IMR-90 (cell line): ENCODE results near the gene ATP2C2. TPM values are rescaled to one million over a fixed set of nuclear protein-coding genes. Genes with fewer than 3 reads are reported as not detected.

Experiments
- ATAC-seq: fragments of 200-7000 bp; cut with Tn5 transposase; 2 replicates; pipeline ENCODE4 v1.9.1; 2020; ENCODE audit warnings: low read depth, mild to moderate bottlenecking, moderate library complexity
- BruUV-seq: library from RNA; stranded (reverse); fragments of 400-500 nt; replicated peaks from 2 replicates; lab custom pipeline; 2021; lab: Mats Ljungman, UMichigan
- CTCF ChIA-PET: fragments of 300-600 bp; formaldehyde crosslinking; extraction: SDS; loops from one replicate; lab custom pipeline; 2021; ENCODE audit warnings: antibody characterized with exemption; lab: Yijun Ruan, JAX
- POLR2A ChIA-PET: fragments of 300-600 bp; sonication (Branson Sonifier 250); formaldehyde crosslinking; loops from one replicate; lab custom pipeline; 2022; ENCODE audit warnings: antibody characterized with exemption; ENCODE audit not compliant: unreplicated experiment; lab: Charles Lee
- DNase-seq: peaks from one replicate; pipeline ENCODE4 v3.0.0; 2013
- H2AFZ ChIP-seq: replicated peaks from 2 replicates; pipeline ENCODE3; 2013; ENCODE audit warnings: low read length, mild to moderate bottlenecking; ENCODE audit not compliant: poor library complexity
- H2AK5ac ChIP-seq: 2 replicates; pipeline ENCODE4 v1.6.1; 2013; ENCODE audit warnings: low read depth, low read length, inconsistent platforms
- H2AK9ac ChIP-seq: replicated peaks from 2 replicates; pipeline ENCODE3; 2013; ENCODE audit warnings: mild to moderate bottlenecking, low read depth, low read length, moderate library complexity; ENCODE audit not compliant: poor library complexity
- H2BK120ac ChIP-seq: 2 replicates; pipeline ENCODE4 v1.6.1; 2013; ENCODE audit warnings: low read depth, low read length, inconsistent platforms
- H2BK15ac ChIP-seq: 3 replicates; pipeline ENCODE4 v1.6.1; 2013; ENCODE audit warnings: low read depth, low read length, inconsistent platforms
- H2BK20ac ChIP-seq: 2 replicates; pipeline ENCODE4 v1.6.1; 2013; ENCODE audit warnings: low read depth, mild to moderate bottlenecking, inconsistent platforms, low read length, moderate library complexity
- H2BK5ac ChIP-seq: 2 replicates; pipeline ENCODE4 v1.6.1; 2013; ENCODE audit warnings: mild to moderate bottlenecking, low read depth, low read length, inconsistent platforms; ENCODE audit not compliant: poor library complexity, severe bottlenecking
- H3K14ac ChIP-seq: replicated peaks from 2 replicates; pipeline ENCODE4 v1.6.1; 2013; ENCODE audit warnings: low read depth, low read length, inconsistent platforms
- H3K18ac ChIP-seq: 2 replicates; pipeline ENCODE4 v1.6.1; 2013; ENCODE audit warnings: low read depth, low read length, control low read depth
- H3K23ac ChIP-seq: 2 replicates; pipeline ENCODE4 v1.6.1; 2013; ENCODE audit warnings: low read depth, low read length, inconsistent platforms
- H3K27ac ChIP-seq: 2 replicates; pipeline ENCODE4 v1.5.1; 2013; ENCODE audit warnings: mild to moderate bottlenecking, control low read depth, low read length; ENCODE audit not compliant: insufficient read depth
- H3K27me3 ChIP-seq: 2 replicates; pipeline ENCODE4 v1.6.1; 2013; ENCODE audit warnings: low read length; ENCODE audit not compliant: control insufficient read depth, insufficient read depth
- H3K36me3 ChIP-seq: 2 replicates; pipeline ENCODE4 v1.6.1; 2013; ENCODE audit warnings: low read length, mixed read lengths; ENCODE audit not compliant: control insufficient read depth, insufficient read depth
- H3K4ac ChIP-seq: 2 replicates; pipeline ENCODE4 v1.6.1; 2013; ENCODE audit warnings: low read depth, low read length, inconsistent platforms
- H3K4me1 ChIP-seq: 2 replicates; pipeline ENCODE4 v1.6.1; 2013; ENCODE audit warnings: low read length, mixed read lengths; ENCODE audit not compliant: control insufficient read depth, insufficient read depth
- H3K4me2 ChIP-seq: 2 replicates; pipeline ENCODE4 v1.6.1; 2013; ENCODE audit warnings: low read depth, mild to moderate bottlenecking, control low read depth, low read length, moderate library complexity
- H3K4me3 ChIP-seq: 2 replicates; pipeline ENCODE4 v1.5.1; 2013; ENCODE audit warnings: low read depth, mild to moderate bottlenecking, control low read depth, low read length, moderate library complexity; ENCODE audit not compliant: insufficient read depth
- H3K56ac ChIP-seq: 2 replicates; pipeline ENCODE4 v1.6.1; 2013; ENCODE audit warnings: low read length, inconsistent platforms; ENCODE audit not compliant: insufficient read depth; ENCODE audit errors: extremely low read depth
- H3K79me1 ChIP-seq, 2 experiments: 2 replicates each; pipeline ENCODE4 v1.6.1; 2013; ENCODE audit warnings: low read length in 2 of 2, inconsistent platforms in 1 of 2, low read depth in 1 of 2
- H3K9ac ChIP-seq: 2 replicates; pipeline ENCODE4 v1.6.1; 2013; ENCODE audit warnings: low read depth, low read length, control low read depth
- H3K9me1 ChIP-seq: 2 replicates; pipeline ENCODE4 v1.6.1; 2013; ENCODE audit warnings: low read length, inconsistent platforms; ENCODE audit not compliant: insufficient read depth
- H3K9me3 ChIP-seq: 2 replicates; pipeline ENCODE4 v1.6.1; 2013; ENCODE audit warnings: low read length; ENCODE audit not compliant: control insufficient read depth, insufficient read depth
- H4K20me1 ChIP-seq: 2 replicates; pipeline ENCODE4 v1.6.1; 2013; ENCODE audit warnings: low read length, inconsistent platforms; ENCODE audit not compliant: insufficient read depth
- H4K5ac ChIP-seq: 2 replicates; pipeline ENCODE4 v1.6.1; 2013; ENCODE audit warnings: mild to moderate bottlenecking, low read depth, low read length, control low read depth
- H4K8ac ChIP-seq, 2 experiments: 2 replicates each; pipeline ENCODE4 v1.6.1; 2013; ENCODE audit warnings: low read depth in 2 of 2, low read length in 2 of 2, control low read depth in 1 of 2, inconsistent platforms in 1 of 2
- H4K91ac ChIP-seq: 2 replicates; pipeline ENCODE4 v1.6.1; 2013; ENCODE audit warnings: low read depth, low read length, inconsistent platforms; ENCODE audit not compliant: insufficient read depth
- CEBPB ChIP-seq: IDR thresholded peaks from 2 replicates; pipeline ENCODE4 v1.6.1; 2012; ENCODE audit warnings: low read depth, low read length, improper control_type of control experiment
- CHD1 ChIP-seq: IDR thresholded peaks from 2 replicates; pipeline ENCODE4 v1.6.1; 2012; ENCODE audit warnings: low read depth, low read length, improper control_type of control experiment
- CTCF ChIP-seq: conservative IDR thresholded peaks from 2 replicates; pipeline ENCODE4 v1.5.1; 2012; ENCODE audit warnings: mild to moderate bottlenecking, low read depth, low read length, improper control_type of control experiment
- MAFK ChIP-seq: IDR thresholded peaks from 2 replicates; pipeline ENCODE4 v1.6.1; 2012; ENCODE audit warnings: low read depth, low read length, improper control_type of control experiment
- MXI1 ChIP-seq: IDR thresholded peaks from 2 replicates; pipeline ENCODE4 v1.6.1; 2012; ENCODE audit warnings: low read depth, mild to moderate bottlenecking, low read length, moderate library complexity, borderline replicate concordance
- NFE2L2 ChIP-seq: fragments of 150-350 bp; IDR thresholded peaks from 2 replicates; pipeline ENCODE4 v1.6.1; 2016; ENCODE audit warnings: low read depth, mild to moderate bottlenecking, low read length
- RFX5 ChIP-seq: IDR thresholded peaks from 2 replicates; pipeline ENCODE4 v1.8.0; 2012; ENCODE audit warnings: low read depth, mild to moderate bottlenecking, low read length, moderate library complexity
- WGBS, 2 experiments: methylation state at CpG; one replicate each; pipeline versions ENCODE4 v1.1.5 to v1.1.7; 2013; ENCODE audit warnings: missing lambda C conversion rate in 2 of 2; ENCODE audit not compliant: insufficient read length in 1 of 2; ENCODE audit errors: extremely low coverage in 2 of 2; 5-methylcytosine and 5-hydroxymethylcytosine counted together
- dilution Hi-C: fragments of 300-500 bp; cut with HindIII; formaldehyde crosslinking; loops from one replicate; pipeline ENCODE4 v1.14.3; 2018; ENCODE audit warnings: low sequenced_read_pairs; ENCODE audit not compliant: unreplicated experiment
- in situ Hi-C: fragments of 300-500 bp; cut with MboI; formaldehyde crosslinking; loops from 3 replicates; pipeline ENCODE4 v1.14.3; 2019; ENCODE audit warnings: low sequenced_read_pairs, inconsistent platforms, mixed read lengths
- intact Hi-C: fragments of 100-400 bp; cut with micrococcal nuclease; formaldehyde crosslinking; loops from 2 replicates; pipeline ENCODE4 v1.10.0; 2022
- polyA plus RNA-seq, 3 experiments: library from polyadenylated mRNA; depleted of rRNA; stranded (reverse); fragments of >200 nt; gene quantifications; 2 replicates each; pipeline ENCODE4 v1.2.3, GENCODE V29; 2012; ENCODE audit warnings: low replicate concordance in 1 of 3
- total RNA-seq: library from RNA; depleted of rRNA; stranded (reverse); fragments of >200 nt; gene quantifications from 2 replicates; pipeline ENCODE4 v1.2.3, GENCODE V29; 2012
- TF ChIP-seq, protein P1 (sequence below): fragments of 150-350 bp; IDR thresholded peaks from 2 replicates; pipeline ENCODE4 v1.6.1; 2017; ENCODE audit warnings: mild to moderate bottlenecking, antibody characterized with exemption, low read length, low read depth

The ATP2C2 gene
- total and polyA plus RNA-seq, 2 of the 4 experiments (the other 2 are of a cell fraction) = not detected

GRCh38 chr16:84466692-84467091, 98.4 kb downstream of the ATP2C2 start:
- H4K5ac ChIP-seq = no peak overlapping the region
- intact Hi-C loops (no loop called here), in situ Hi-C loops (no loop called here)

More at GRCh38 chr16:84466692-84467091, 98.4 kb downstream of the ATP2C2 start:
- no peak overlapping the region for H3K27ac ChIP-seq
- peaks cover 10% of the 10 kb centered on the region for H3K9me3 ChIP-seq
- H4K20me1 ChIP-seq = 0 out of 2 replicates have a peak, but pooled peaks cover under 1% of the 10 kb centered on the region
- no peak for TF ChIP-seq CEBPB
- TF ChIP-seq, protein P1, sequence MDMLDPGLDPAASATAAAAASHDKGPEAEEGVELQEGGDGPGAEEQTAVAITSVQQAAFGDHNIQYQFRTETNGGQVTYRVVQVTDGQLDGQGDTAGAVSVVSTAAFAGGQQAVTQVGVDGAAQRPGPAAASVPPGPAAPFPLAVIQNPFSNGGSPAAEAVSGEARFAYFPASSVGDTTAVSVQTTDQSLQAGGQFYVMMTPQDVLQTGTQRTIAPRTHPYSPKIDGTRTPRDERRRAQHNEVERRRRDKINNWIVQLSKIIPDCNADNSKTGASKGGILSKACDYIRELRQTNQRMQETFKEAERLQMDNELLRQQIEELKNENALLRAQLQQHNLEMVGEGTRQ = no peak
- no peak for TF ChIP-seq CTCF
- no peak for TF ChIP-seq MXI1
- no peak for TF ChIP-seq RFX5
- TF ChIP-seq CHD1 = no peak
- TF ChIP-seq MAFK = no peak
- TF ChIP-seq NFE2L2 = no peak
- H3K18ac ChIP-seq = no peak overlapping the region
- ATAC-seq (no peak), DNase-seq (no peak)
- H4K91ac ChIP-seq = no peak overlapping the region
- H3K4ac ChIP-seq = no peak overlapping the region
- no peak overlapping the region for H3K23ac ChIP-seq
- ChIA-PET POLR2A (no interaction called here), CTCF (no interaction called here)
- H3K4me2 ChIP-seq = no peak overlapping the region
- WGBS, 2 experiments = no CpG with 5 or more reads among the region's 4 CpGs
- H3K36me3 ChIP-seq = peaks cover 20% of the 10 kb centered on the region
- H3K14ac ChIP-seq = no peak overlapping the region
- H2AK5ac ChIP-seq = no peak overlapping the region
- H2BK120ac ChIP-seq = no peak overlapping the region
- no peak overlapping the region for H3K9ac ChIP-seq
- H3K4me3 ChIP-seq = no peak overlapping the region
- H3K56ac ChIP-seq = no peak overlapping the region
- no peaks in the 10 kb centered on the region for H3K27me3 ChIP-seq
- peaks cover 17 to 42% of the 10 kb centered on the region in 2 experiments for H3K79me1 ChIP-seq
- no peak overlapping the region for H2AK9ac ChIP-seq
- H2BK15ac ChIP-seq = no peak overlapping the region
- 0 out of 2 replicates have a peak, but pooled peaks cover 6% of the 10 kb centered on the region for H3K9me1 ChIP-seq
- dilution Hi-C loops = no loop called here
- no peak overlapping the region for H2AFZ ChIP-seq
- no peak overlapping the region for H2BK5ac ChIP-seq
- BruUV-seq = no TSS peak
- no peak overlapping the region for H2BK20ac ChIP-seq
- no peaks in the 10 kb centered on the region for H3K4me1 ChIP-seq
- no peak overlapping the region for H4K8ac ChIP-seq
